Rectal smooth muscle tissue (tissue), 1 donor: ENCODE data around the gene ZBTB37.

Source experiments
- H3K27ac ChIP-seq: one replicate; pipeline ENCODE4 v1.7.0; 2013; ENCODE audit warnings: low read depth, low read length, inconsistent platforms
- H3K27me3 ChIP-seq: one replicate; pipeline ENCODE4 v1.7.0; 2013; ENCODE audit warnings: low read length; ENCODE audit not compliant: control insufficient read depth, insufficient read depth
- H3K36me3 ChIP-seq: one replicate; pipeline ENCODE4 v1.7.0; 2013; ENCODE audit warnings: low read length; ENCODE audit not compliant: control insufficient read depth, insufficient read depth
- H3K4me1 ChIP-seq: one replicate; pipeline ENCODE4 v1.7.0; 2013; ENCODE audit warnings: low read length; ENCODE audit not compliant: control insufficient read depth, insufficient read depth
- H3K4me3 ChIP-seq: one replicate; pipeline ENCODE4 v1.7.0; 2013; ENCODE audit warnings: low read length
- H3K9ac ChIP-seq: one replicate; pipeline ENCODE4 v1.7.0; 2013; ENCODE audit warnings: low read length

The ZBTB37 gene

DNA sequence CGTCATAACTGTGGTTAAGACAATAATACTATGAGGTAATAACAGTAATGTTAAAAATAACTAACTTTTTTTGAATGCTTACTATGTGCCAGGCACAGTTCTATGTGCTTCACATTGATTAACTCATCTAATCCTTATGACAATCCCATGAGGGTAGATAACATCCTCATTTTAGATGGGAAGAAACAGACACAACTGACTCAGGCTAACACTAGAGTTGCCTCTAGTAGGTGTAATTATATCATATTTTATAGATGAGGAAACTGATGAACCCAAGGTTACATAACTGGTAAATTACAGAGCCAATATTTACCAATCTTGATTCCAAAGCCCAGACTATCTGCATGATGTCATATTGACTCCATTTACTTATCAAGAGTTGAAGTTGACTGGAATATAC is 25.4 kb downstream of the ZBTB37 start:
- H3K4me3 ChIP-seq, result no peak overlapping the region
- no peaks in the 10 kb centered on the region for H3K27me3 ChIP-seq
- no peaks in the 10 kb centered on the region for H3K4me1 ChIP-seq
- no peak overlapping the region for H3K9ac ChIP-seq
- H3K27ac ChIP-seq, result no peak overlapping the region
- H3K36me3 ChIP-seq, result no peaks in the 10 kb centered on the region

GRCh38 chr1:173894189-173894588 is 26.0 kb downstream of the ZBTB37 start:
- Histone ChIP-seq H3K27ac (no peak overlapping the region), H3K9ac (no peak overlapping the region), H3K4me3 (no peak overlapping the region), H3K4me1 (no peaks in the 10 kb centered on the region), H3K36me3 (no peaks in the 10 kb centered on the region), H3K27me3 (no peaks in the 10 kb centered on the region)

GRCh38 chr1:173900427-173900826 is 32.2 kb downstream of the ZBTB37 start:
- Histone ChIP-seq H3K27me3 (no peaks in the 10 kb centered on the region), H3K4me1 (no peaks in the 10 kb centered on the region), H3K4me3 (no peak overlapping the region), H3K36me3 (no peaks in the 10 kb centered on the region), H3K9ac (no peak overlapping the region), H3K27ac (no peak overlapping the region)

- Histone ChIP-seq H3K4me3 (no peak overlapping the region), H3K9ac (no peak overlapping the region), H3K27ac (no peak overlapping the region), H3K27me3 (no peaks in the 10 kb centered on the region), H3K36me3 (no peaks in the 10 kb centered on the region), H3K4me1 (no peaks in the 10 kb centered on the region)
These were observed 32.8 kb downstream of the ZBTB37 start for GRCh38 chr1:173900992-173901391.

- no peaks in the 10 kb centered on the region for H3K4me1 ChIP-seq
- H3K27ac ChIP-seq, result no peak overlapping the region
- no peak overlapping the region for H3K4me3 ChIP-seq
- H3K9ac ChIP-seq, result no peak overlapping the region
- no peaks in the 10 kb centered on the region for H3K27me3 ChIP-seq
- no peaks in the 10 kb centered on the region for H3K36me3 ChIP-seq
These were observed 35.8 kb downstream of the ZBTB37 start for GRCh38 chr1:173903827-173904531.

- Histone ChIP-seq H3K4me1 (no peaks in the 10 kb centered on the region), H3K27ac (no peak overlapping the region), H3K36me3 (no peaks in the 10 kb centered on the region), H3K4me3 (no peak overlapping the region), H3K9ac (no peak overlapping the region), H3K27me3 (no peaks in the 10 kb centered on the region)
These were observed 44.9 kb downstream of the ZBTB37 start for GRCh38 chr1:173913111-173913510.

GRCh38 chr1:173914366-173914871 is 46.2 kb downstream of the ZBTB37 start:
- H3K9ac ChIP-seq, result no peak overlapping the region
- H3K27ac ChIP-seq, result no peak overlapping the region
- H3K4me3 ChIP-seq, result no peak overlapping the region
- H3K4me1 ChIP-seq, result no peaks in the 10 kb centered on the region
- H3K36me3 ChIP-seq, result no peaks in the 10 kb centered on the region
- H3K27me3 ChIP-seq, result no peaks in the 10 kb centered on the region

DNA sequence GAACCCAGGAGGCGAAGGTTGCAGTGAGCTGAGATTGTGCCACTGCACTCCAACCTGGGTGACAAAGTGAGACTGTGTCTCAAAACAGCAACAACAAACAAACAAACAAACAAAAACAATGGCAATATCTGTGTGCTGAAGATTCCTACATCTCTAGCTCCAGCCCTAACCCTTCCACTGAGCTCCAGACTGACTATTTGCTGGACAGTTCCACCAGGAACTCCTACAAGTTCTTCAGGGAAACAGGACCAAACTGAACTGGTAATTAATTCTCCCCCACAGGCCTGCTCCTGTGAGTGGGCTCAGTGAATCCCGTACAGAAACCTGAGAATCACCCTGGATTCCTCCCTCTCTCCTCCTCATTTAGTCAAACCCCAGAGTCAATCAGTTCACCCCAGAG is 47.4 kb downstream of the ZBTB37 start:
- no peaks in the 10 kb centered on the region for H3K4me1 ChIP-seq
- H3K27me3 ChIP-seq, result no peaks in the 10 kb centered on the region
- no peak overlapping the region for H3K27ac ChIP-seq
- H3K4me3 ChIP-seq, result no peak overlapping the region
- no peaks in the 10 kb centered on the region for H3K36me3 ChIP-seq
- H3K9ac ChIP-seq, result no peak overlapping the region

DNA sequence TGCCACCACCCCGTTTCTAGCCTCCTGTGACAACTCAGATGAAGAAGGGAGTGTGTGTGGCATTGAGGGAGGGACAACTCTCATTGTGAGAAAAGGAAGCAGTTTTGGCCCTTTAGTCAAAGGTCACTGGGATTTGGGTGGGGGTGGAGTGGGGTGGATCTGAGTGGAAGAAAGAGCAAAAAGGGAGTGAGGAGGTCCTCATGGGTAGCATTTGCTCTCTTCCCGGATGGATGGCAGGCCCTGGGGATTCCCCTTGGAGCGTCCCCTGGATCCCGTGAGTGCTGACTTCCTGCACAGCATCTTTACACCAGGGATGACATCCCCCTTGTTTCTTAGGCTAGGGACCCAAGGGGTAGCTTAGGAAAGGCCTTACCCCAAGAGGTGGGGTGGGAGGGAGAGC is 48.5 kb downstream of the ZBTB37 start:
- Histone ChIP-seq H3K36me3 (no peaks in the 10 kb centered on the region), H3K4me3 (no peak overlapping the region), H3K27ac (no peak overlapping the region), H3K27me3 (no peaks in the 10 kb centered on the region), H3K9ac (no peak overlapping the region), H3K4me1 (no peaks in the 10 kb centered on the region)

DNA sequence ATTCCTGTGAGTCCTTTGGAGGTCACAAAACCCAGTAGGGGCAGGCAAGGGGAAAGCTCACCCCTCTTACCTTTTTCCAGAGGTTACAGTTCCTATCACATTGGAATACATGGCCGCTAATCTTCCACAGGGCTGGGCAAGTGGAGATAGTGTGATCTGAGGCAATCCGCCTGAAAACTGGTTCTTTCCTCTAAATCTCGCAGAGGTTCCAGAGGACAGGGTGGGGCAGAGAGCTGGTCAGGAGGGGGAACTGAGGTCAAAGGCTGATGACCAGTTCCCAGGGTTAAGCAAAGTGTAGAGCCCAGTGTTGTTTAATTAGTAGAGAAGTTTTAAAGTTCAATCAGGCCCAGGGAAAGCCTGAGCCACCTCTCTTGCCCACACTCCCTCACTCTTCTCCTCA is 49.0 kb downstream of the ZBTB37 start, which contains the start of gene SERPINC1:
TSS of gene SERPINC1 (minus strand) at position 179 of the 400 bp plus-strand sequence. CDS start at position 111, 68 bp downstream.
- Histone ChIP-seq H3K4me3 (no peak within 1 kb of the TSS), H3K27me3 (no peaks in the 10 kb centered on the region), H3K36me3 (no peaks in the 10 kb centered on the region), H3K9ac (no peak within 1 kb of the TSS), H3K4me1 (no peaks in the 10 kb centered on the region), H3K27ac (no peak within 1 kb of the TSS)

DNA sequence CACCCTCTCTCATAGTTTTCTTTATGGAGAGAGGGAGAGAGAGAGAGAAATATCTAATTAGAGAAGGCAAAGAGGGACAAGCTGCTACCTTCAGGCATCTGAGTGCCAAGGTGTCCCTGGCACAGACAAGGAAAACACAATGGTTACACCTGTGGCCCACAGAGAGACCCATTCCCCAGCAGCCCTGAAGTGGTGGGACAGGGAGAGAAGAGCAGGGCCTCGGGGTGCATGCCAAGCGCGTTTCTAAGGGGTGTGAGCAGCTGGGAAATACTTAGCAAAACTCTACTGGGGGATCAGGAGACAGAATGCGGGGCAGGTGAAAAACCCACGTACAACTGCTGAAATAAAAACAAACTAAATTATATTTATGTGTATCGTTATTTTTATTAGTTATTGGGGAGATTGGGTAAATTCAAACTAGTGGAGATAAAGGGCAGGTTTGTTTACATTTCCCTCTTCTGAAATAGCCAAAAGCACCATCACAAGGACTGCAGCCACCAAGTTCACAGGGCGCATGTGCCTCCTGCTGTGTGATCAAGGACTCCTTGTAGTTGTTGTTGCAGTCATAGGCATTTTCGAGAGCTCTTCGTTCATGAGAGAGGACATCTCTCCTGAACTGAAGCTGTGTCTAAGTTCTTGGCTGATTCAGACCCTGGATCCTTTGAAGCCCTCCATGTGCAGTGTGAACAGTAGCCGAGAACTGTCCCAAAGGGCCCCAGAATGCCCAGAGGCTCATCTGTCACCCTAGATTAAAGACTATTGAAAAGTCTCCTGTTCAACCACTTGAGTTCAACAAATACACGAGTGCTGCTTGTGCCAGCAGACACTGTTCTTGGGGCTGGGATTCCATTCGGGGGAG is 49.7 kb downstream of the ZBTB37 start:
- Histone ChIP-seq H3K27ac (no peak overlapping the region), H3K9ac (no peak overlapping the region), H3K27me3 (no peaks in the 10 kb centered on the region), H3K4me3 (no peak overlapping the region), H3K36me3 (no peaks in the 10 kb centered on the region), H3K4me1 (no peaks in the 10 kb centered on the region)

DNA sequence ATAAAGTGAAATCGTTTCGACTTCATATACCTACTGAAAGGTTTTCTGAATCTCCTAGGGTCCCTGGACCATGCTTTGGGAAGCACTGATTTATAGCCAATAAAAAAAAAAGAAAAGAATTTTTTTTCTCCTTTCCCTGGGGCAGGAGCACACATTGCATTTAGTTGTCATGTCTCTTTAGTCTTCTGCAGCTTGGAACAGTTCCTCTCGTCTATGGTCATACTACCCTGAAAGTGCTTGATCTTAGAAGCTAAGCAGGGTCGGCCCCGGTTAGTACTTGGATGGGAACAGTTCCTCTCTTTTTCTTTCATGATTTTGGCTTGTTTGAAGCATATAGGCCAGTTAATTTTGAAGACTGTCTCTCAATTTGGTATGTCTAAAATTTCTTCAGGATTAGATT is 52.7 kb downstream of the ZBTB37 start:
- Histone ChIP-seq H3K27ac (no peak overlapping the region), H3K27me3 (no peaks in the 10 kb centered on the region), H3K36me3 (no peaks in the 10 kb centered on the region), H3K4me3 (no peak overlapping the region), H3K4me1 (no peaks in the 10 kb centered on the region), H3K9ac (no peak overlapping the region)
